Muscle layer of colon (tissue), 2 donors: Measurements from ENCODE around the gene IKBKG.
"Not testable (repeated sequence)": the region's sequence is repeated elsewhere in the genome, so short reads cannot be mapped to it uniquely, and the experiment has no call there.

Experiments used
- H3K27ac ChIP-seq: one replicate; pipeline ENCODE4 v1.7.0; 2013; ENCODE audit warnings: low read depth, mild to moderate bottlenecking, low read length, moderate library complexity
- H3K27me3 ChIP-seq, 2 donors: one replicate each; pipeline ENCODE4 v1.7.0; 2013; ENCODE audit warnings: low read length in 2 of 2, mild to moderate bottlenecking in 2 of 2; ENCODE audit not compliant: insufficient read depth in 2 of 2, control insufficient read depth in 1 of 2
- H3K36me3 ChIP-seq: one replicate; pipeline ENCODE4 v1.7.0; 2013; ENCODE audit warnings: mild to moderate bottlenecking, low read length; ENCODE audit not compliant: insufficient read depth
- H3K4me1 ChIP-seq: one replicate; pipeline ENCODE4 v1.7.0; 2013; ENCODE audit warnings: mild to moderate bottlenecking, low read length; ENCODE audit not compliant: insufficient read depth
- H3K4me3 ChIP-seq, 2 donors: one replicate each; pipeline ENCODE4 v1.7.0; 2013; ENCODE audit warnings: low read length in 2 of 2, low read depth in 1 of 2, mild to moderate bottlenecking in 1 of 2, moderate library complexity in 1 of 2
- H3K9ac ChIP-seq: one replicate; pipeline ENCODE4 v1.7.0; 2013; ENCODE audit warnings: low read length
- H3K9me3 ChIP-seq: one replicate; pipeline ENCODE4 v1.7.0; 2013; ENCODE audit warnings: mild to moderate bottlenecking, low read length
- donor health status: abdominal sarcoma.
- donor health status: Adenocarcinoma of cecum.

Gene IKBKG

DNA sequence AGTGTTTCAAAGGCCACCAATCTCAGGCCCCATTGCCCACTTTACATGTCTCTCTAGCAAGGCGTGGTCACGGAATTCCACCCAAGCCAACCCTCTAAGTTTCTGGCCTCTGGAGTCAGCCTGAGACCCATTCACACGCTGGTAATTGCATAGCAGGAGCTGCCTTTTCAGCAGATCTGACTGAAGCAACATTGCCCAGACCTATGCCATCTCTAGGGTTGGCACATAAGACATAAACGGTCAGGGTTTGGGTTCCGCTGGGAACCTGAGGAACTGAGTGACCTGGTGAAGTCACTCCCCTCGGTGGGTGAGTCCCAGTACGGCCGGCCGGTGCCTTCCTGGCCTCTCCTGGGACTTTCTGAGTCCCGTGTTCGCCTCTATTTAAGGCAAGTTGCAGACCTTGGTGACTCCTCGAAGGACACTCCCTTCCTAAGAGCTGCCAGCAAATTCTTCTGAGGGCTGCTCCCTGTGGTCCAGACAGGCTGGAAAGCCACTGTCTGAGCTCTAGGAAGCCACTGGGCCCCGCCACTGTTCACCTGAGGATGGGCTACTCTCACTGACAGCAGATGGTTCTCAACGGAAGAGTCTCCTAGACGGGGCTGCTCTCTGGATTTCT, 53.4 kb downstream of the IKBKG start:
- no peak overlapping the region for H3K9ac ChIP-seq
- no peaks in the 10 kb centered on the region for H3K4me1 ChIP-seq
- H3K27me3 ChIP-seq: peaks cover 0 to 8% of the 10 kb centered on the region in 2 donors
- no peaks in the 10 kb centered on the region for H3K9me3 ChIP-seq
- H3K4me3 ChIP-seq: no peak overlapping the region
- no peak overlapping the region for H3K27ac ChIP-seq
- no peaks in the 10 kb centered on the region for H3K36me3 ChIP-seq

DNA sequence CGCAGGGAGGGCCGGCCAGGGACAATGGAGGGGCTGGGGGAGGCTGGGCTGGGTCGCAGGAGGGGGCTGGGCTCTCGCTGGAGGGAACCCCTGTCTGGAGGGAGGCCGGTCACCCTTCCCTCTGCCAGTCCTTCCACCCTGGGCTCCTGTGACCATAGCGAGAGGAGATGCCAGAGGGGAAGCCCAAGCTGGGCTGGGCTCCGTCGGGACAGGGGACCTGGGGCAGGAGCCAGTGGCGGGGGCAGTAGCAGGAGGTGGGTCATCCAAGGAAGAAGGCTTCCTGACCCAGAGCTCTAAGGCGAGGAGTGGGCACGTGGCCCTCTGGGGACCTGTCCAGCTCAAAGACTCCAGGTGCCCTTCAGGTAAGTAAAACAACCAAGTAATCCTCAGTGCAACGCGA, 54.8 kb downstream of the IKBKG start:
- no peaks in the 10 kb centered on the region for H3K9me3 ChIP-seq
- no peak overlapping the region for H3K9ac ChIP-seq

DNA sequence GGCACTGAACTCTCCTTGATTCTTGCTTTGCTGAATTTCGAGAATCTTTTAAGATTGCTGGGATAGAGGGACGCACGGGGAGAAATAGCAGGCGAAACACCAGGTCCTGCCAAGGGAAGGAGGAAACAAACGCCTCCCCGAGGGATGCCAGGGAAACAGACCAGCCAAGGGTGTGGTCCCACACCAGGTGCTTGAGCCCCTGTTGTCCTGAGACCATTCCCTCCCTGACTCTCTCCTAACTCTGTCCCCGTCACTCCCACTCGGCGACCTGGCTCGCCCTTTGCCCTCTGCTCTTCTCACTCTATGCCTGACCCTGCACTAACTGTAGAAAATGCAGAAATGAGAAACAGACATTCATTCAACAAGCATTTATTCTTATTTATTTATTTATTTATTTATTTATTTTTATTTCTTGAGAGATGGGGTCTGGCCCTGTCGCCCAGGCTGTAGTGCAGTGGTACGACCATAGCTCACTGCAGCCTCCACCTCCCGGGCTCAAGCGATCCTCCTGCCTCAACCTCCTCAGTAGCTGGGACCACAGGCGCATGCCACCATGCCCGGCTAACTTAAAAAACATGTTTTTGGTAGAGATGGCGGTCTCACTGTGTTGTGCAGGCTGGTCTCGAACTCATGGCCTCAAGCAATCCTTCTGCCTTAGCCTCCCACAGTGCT, 55.5 kb downstream of the IKBKG start:
- Histone ChIP-seq H3K9me3 (no peaks in the 10 kb centered on the region), H3K4me1 (no peaks in the 10 kb centered on the region), H3K27me3 (peaks cover 0 to 8% of the 10 kb centered on the region in 2 donors), H3K9ac (no peak overlapping the region), H3K27ac (no peak overlapping the region), H3K36me3 (no peaks in the 10 kb centered on the region), H3K4me3 (no peak overlapping the region)

More for the DNA sequence above, 54.8 kb downstream of the IKBKG start:
- Histone ChIP-seq H3K27ac (no peak overlapping the region), H3K4me1 (no peaks in the 10 kb centered on the region), H3K4me3 (no peak overlapping the region), H3K27me3 (peaks cover 0 to 8% of the 10 kb centered on the region in 2 donors), H3K36me3 (no peaks in the 10 kb centered on the region)

- Histone ChIP-seq H3K27me3 (peaks cover 0 to 8% of the 10 kb centered on the region in 2 donors), H3K4me1 (no peaks in the 10 kb centered on the region), H3K9ac (no peak overlapping the region), H3K36me3 (no peaks in the 10 kb centered on the region), H3K27ac (no peak overlapping the region), H3K9me3 (no peaks in the 10 kb centered on the region), H3K4me3 (no peak overlapping the region)
Measured at GRCh38 chrX:154603438-154604430, 56.3 kb downstream of the IKBKG start.

GRCh38 chrX:154605566-154605965, 58.1 kb downstream of the IKBKG start:
- no peaks in the 10 kb centered on the region for H3K36me3 ChIP-seq

GRCh38 chrX:154607370-154607769, 60.0 kb downstream of the IKBKG start:
- Histone ChIP-seq H3K4me3 (no peak overlapping the region), H3K36me3 (no peaks in the 10 kb centered on the region), H3K4me1 (no peaks in the 10 kb centered on the region), H3K9ac (no peak overlapping the region), H3K9me3 (no peaks in the 10 kb centered on the region), H3K27ac (no peak overlapping the region), H3K27me3 (peaks cover 0 to 8% of the 10 kb centered on the region in 2 donors)

More at GRCh38 chrX:154605566-154605965, 58.1 kb downstream of the IKBKG start:
- H3K4me1 ChIP-seq: no peaks in the 10 kb centered on the region
- H3K9ac ChIP-seq: no peak overlapping the region
- H3K4me3 ChIP-seq: no peak overlapping the region
- H3K9me3 ChIP-seq: no peaks in the 10 kb centered on the region
- peaks cover 0 to 8% of the 10 kb centered on the region in 2 donors for H3K27me3 ChIP-seq
- no peak overlapping the region for H3K27ac ChIP-seq

DNA sequence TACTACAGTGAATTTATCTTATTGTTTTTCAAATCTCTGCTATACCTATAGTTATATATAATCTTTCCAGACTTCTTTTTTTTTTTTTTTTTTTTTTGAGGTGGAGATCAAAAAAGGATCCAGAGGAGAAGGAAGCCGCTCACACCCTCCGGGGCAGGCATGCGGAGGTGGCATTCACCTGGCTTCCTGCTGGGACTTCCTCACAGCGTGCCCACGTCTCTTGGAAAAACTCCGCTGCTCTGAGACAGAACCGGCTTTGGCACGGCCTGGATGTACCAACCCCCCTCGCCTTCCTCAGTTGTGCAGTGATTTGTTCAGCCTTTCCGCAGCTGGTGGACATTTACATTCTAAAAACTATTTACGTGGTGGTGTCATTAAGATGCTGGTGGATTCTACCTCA, 60.6 kb downstream of the IKBKG start:
- H3K9me3 ChIP-seq, H3K4me3 ChIP-seq, H3K4me1 ChIP-seq, H3K9ac ChIP-seq, H3K36me3 ChIP-seq, H3K27me3 ChIP-seq, H3K27ac ChIP-seq: not testable (repeated sequence)

GRCh38 chrX:154608823-154609222, 61.4 kb downstream of the IKBKG start:
- not testable (repeated sequence) for H3K9ac ChIP-seq, H3K27me3 ChIP-seq, H3K27ac ChIP-seq, H3K4me1 ChIP-seq, H3K9me3 ChIP-seq, H3K36me3 ChIP-seq, H3K4me3 ChIP-seq

GRCh38 chrX:154611146-154611545, 63.7 kb downstream of the IKBKG start:
- not testable (repeated sequence) for H3K4me1 ChIP-seq, H3K9me3 ChIP-seq, H3K27me3 ChIP-seq, H3K27ac ChIP-seq, H3K4me3 ChIP-seq, H3K9ac ChIP-seq, H3K36me3 ChIP-seq

GRCh38 chrX:154613586-154613985, 66.2 kb downstream of the IKBKG start:
- not testable (repeated sequence) for H3K36me3 ChIP-seq, H3K9me3 ChIP-seq, H3K4me3 ChIP-seq, H3K27ac ChIP-seq, H3K4me1 ChIP-seq, H3K9ac ChIP-seq, H3K27me3 ChIP-seq
